Ascending aorta (tissue), 2 donors: Measurements from ENCODE around the gene MLLT3. TPM values are rescaled to one million over a fixed set of nuclear protein-coding genes. Genes with fewer than 3 reads are reported as not detected.

ENCODE experiments used
- DNase-seq, 2 donors: peaks; one replicate each; pipeline ENCODE4 v3.0.0-alpha.2; 2019; ENCODE audit warnings: low spot score in 2 of 2
- H3K27ac ChIP-seq, 2 donors: fragments of 200-600 bp; sonication (generic); one replicate each; pipeline ENCODE4 v1.5.1; 2016 to 2017; ENCODE audit warnings: mild to moderate bottlenecking in 1 of 2
- H3K27me3 ChIP-seq: fragments of 200-600 bp; sonication (generic); one replicate; pipeline ENCODE4 v1.5.1; 2017
- H3K36me3 ChIP-seq, 2 donors: fragments of 200-600 bp; sonication (generic); one replicate each; pipeline ENCODE4 v1.5.1; 2016
- H3K4me1 ChIP-seq, 2 donors: fragments of 200-600 bp; sonication (generic); one replicate each; pipeline ENCODE4 v1.5.1; 2016 to 2017; ENCODE audit warnings: mild to moderate bottlenecking in 1 of 2
- H3K4me3 ChIP-seq, 2 donors: fragments of 200-600 bp; sonication (generic); one replicate each; pipeline ENCODE4 v1.5.1; 2016 to 2017; ENCODE audit warnings: mild to moderate bottlenecking in 1 of 2
- H3K9me3 ChIP-seq, 2 donors: fragments of 200-600 bp; sonication (generic); one replicate each; pipeline ENCODE4 v1.5.1; 2016
- CTCF ChIP-seq, 3 experiments: fragments of 200-600 bp in 2 of 3; fragments of 450-650 bp in 1 of 3; sonication (generic) in 2 of 3; IDR thresholded peaks; one replicate each; pipeline ENCODE4 v1.5.1; 2016 to 2019; ENCODE audit warnings: antibody characterized with exemption in 3 of 3, mild to moderate bottlenecking in 1 of 3, moderate library complexity in 1 of 3
- intact Hi-C: fragments of 100-400 bp; cut with DNase I; formaldehyde crosslinking; loops from one replicate; pipeline ENCODE4 v1.15.1; 2023
- total RNA-seq: library from RNA; depleted of rRNA; stranded (reverse); fragments of >200 nt; gene quantifications from one replicate; pipeline ENCODE4 v1.1.0, GENCODE V29; 2016

Gene MLLT3
- total RNA-seq, 1 donor from 2014 or later: 16.8 TPM

- intact Hi-C loops: no loop called here
- Histone ChIP-seq H3K9me3 (no peaks in the 10 kb centered on the region), H3K4me1 (no peaks in the 10 kb centered on the region), H3K4me3 (no peak overlapping the region), H3K27ac (no peak overlapping the region), H3K27me3 (no peaks in the 10 kb centered on the region), H3K36me3 (no peaks in the 10 kb centered on the region)
- DNase-seq: no peak
- TF ChIP-seq CTCF (IDR thresholded peaks at IDR 0.05): no peak
Observed at GRCh38 chr9:20292002-20292401, 330.3 kb downstream of the MLLT3 start.

Other genes with a start within 250 kb of the MLLT3 start
- 64.3 TPM for gene FOCAD, start 61.8 kb upstream of the MLLT3 start, total RNA-seq